ENCODE results near the gene PPP1CC. TPM values are rescaled to one million over a fixed set of nuclear protein-coding genes. Genes with fewer than 3 reads are reported as not detected.
"Not testable (repeated sequence)": the region's sequence is repeated elsewhere in the genome, so short reads cannot be mapped to it uniquely, and the experiment has no call there.

PPP1CC gene
- total RNA-seq, 1 donor from 2014 or later = 193 TPM

GRCh38 chr12:110760204-110760609 lies 17.5 kb upstream of the PPP1CC start:
- no peak for DNase-seq
- ATAC-seq = no peak
- intact Hi-C loops (cut with micrococcal nuclease) = no loop called here

GRCh38 chr12:110758922-110759321 lies 16.2 kb upstream of the PPP1CC start:
- intact Hi-C loops (cut with micrococcal nuclease) = no loop called here
- DNase-seq (no peak), ATAC-seq (no peak)

- DNase-seq = no peak
- intact Hi-C loops (cut with micrococcal nuclease) = no loop called here
- ATAC-seq = no peak
Observed at GRCh38 chr12:110756611-110757010, 13.9 kb upstream of the PPP1CC start.

GRCh38 chr12:110754101-110754793 lies 11.6 kb upstream of the PPP1CC start:
- intact Hi-C loops (cut with micrococcal nuclease) = no loop called here
- DNase-seq (no peak), ATAC-seq (peak; percentile 72)

DNA sequence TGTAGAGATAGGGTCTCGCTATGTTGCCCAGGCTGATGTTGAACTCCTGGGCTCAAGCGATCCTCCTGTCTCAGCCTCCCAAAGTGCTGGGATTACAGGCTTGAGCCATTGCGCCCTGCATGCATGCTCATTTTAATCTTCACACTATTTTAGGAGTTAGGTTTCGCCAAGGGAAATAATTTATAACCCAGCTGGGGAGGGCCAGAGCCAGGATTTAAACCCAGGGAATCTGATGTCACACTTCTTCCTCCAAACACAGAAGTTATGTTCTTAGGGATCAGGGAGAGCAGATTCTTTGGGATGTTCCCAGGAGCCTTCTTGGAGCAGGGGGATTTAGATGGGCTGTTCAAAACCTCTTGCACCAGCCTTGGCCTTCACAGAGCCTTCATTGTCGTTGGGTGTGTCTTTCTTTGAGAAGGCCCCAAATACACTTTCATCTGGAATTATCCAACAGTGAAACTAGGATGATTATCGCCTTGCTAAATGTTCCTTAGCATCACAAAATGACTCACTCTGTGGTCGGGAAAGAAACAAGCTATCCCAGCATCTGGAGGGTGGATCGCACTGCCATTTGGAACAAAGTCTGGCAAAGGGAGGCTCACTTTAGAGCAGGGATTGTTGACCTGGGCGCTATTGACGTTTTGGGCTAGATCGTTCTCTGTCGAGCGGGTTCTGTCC lies 8.2 kb upstream of the PPP1CC start:
- DNase-seq = no peak
- ATAC-seq = peak; percentile 68
- intact Hi-C loops (cut with micrococcal nuclease) = no loop called here

DNA sequence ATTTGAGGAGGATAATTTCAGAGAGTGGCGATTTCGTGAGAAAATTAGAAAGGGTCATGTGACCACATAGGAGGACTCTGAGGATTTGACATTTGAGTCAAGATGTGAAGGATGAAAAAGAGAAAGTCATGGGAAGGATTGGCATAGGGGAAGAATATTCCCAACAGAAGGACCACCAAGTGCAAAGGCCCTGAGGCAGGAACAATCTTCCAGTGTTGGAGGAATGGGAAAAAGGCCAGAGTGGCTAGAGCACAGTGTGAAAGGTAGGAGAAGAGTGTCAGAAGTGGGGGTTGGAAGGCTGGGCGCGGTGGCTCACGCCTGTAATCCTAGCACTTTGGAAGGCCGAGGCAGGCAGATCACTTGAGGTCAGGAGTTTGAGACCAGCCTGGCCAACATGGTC lies 3.9 kb upstream of the PPP1CC start:
- ATAC-seq (no peak), DNase-seq (no peak)
- intact Hi-C loops (cut with micrococcal nuclease) = no loop called here

DNA sequence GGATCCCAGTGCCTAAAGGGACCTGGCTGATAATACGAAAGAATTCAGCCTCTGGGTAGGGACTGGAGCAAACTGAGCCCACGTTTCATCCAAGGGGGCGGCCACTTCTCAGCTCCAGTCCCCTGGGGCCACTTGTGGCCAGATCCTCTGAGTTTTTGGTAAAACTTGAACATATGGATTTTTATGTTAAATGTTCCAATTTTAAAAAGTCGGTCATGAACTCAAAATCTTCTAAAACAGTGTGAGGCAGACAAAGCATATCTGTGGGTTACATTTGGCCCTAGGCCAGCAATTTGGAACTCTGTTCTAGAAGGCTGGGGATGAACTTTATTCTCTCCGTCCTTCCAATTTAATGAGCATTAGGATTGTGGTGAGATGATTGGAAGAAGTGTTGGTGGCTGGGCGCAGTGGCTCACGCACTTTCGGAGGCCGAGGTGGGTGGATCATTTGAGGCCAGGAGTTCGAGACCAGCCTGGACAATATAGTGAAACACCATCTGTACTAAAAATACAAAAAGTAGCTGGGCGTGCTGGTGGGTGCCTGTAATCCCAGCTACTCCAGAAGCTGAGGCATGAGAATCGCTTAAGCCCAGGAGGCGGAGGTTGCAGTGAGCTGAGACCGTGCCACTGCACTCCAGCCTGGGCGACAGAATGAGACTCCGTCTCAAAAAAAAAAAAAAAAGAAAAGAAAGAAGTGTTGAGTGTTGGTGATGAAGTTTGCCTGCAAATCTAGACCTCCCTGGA lies 3.0 kb upstream of the PPP1CC start:
- intact Hi-C loops (cut with micrococcal nuclease) = no loop called here
- ATAC-seq (no peak), DNase-seq (no peak)

DNA sequence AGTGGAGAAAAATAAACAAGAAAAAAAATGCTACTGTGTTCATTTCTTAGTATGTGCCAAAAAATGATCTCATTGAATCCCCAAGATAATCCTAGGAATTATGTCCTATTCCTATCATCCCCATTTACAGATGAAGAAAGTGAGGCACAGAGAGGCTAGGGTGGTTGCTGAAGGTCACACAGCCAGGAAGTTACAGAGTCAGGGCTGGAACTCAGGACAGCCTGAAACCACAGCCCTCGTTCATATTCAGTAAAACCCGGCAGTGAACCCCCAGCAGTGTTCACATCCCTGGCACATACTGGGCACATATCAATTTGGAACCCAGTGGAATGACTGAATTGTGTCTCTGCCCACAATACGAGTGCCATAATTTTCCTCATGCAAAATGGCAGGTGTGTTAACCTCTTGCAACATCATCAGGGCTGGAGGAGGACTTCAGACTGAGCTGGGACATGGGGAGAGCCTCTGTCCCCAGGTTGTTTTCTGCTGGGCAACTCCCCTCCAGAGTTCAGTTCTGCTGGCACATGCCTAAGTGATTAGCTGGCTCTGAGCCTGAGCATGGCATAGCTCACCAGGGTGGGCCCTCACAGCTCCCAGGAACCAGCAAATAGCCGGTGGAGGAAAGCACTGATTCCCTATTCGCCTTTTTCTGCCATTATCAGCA lies 2.0 kb upstream of the PPP1CC start:
- intact Hi-C loops (cut with micrococcal nuclease) = no loop called here

GRCh38 chr12:110744151-110744571 lies 1.5 kb upstream of the PPP1CC start:
- DNase-seq = no peak
- intact Hi-C loops (cut with micrococcal nuclease) = no loop called here
- peak; percentile 1 for ATAC-seq

More for the DNA sequence above, 2.0 kb upstream of the PPP1CC start:
- DNase-seq (no peak), ATAC-seq (no peak)

GRCh38 chr12:110743571-110744093 lies 941 bp upstream of the PPP1CC start:
- DNase-seq (peak; percentile 54), ATAC-seq (peak; percentile 9)
- intact Hi-C loops (cut with micrococcal nuclease) = no loop called here

DNA sequence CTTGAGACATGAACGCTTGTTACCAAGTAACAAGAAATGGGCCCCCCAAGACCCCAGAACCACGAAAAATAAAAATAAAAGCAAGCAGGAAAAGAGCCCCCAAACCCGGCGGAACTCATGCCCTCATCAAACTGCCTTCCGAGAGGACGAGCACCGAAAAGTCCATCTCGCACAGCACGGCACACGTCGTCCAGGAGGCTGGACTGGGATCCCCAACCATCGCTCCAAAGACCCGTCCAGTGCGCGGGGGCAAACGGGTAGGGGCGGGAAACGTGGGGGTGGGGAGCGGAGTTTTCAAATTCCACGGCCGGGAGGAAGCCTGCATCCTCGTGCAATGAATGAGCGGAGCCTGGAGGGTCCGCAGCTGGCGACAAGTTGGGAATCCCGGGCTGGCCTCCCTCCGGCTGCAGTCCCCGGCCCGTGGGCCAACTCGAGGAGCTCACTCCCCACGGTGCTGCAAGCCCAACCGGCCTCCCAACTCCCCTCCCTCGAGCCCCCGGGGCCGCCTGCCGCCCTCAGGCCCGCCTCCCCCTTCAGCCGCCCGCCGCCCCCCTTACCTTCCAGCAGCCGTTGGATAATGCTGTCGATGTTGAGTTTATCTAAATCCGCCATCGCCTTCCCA lies 484 bp downstream of the PPP1CC start:
- ATAC-seq (peak; percentile 41), DNase-seq (no peak)
- intact Hi-C loops (cut with micrococcal nuclease) = no loop called here

GRCh38 chr12:110741341-110742095 lies 1.2 kb downstream of the PPP1CC start:
- intact Hi-C loops (cut with micrococcal nuclease) = no loop called here
- ATAC-seq (peak; percentile 24), DNase-seq (no peak)

- intact Hi-C loops (cut with micrococcal nuclease) = no loop called here
- DNase-seq = no peak
- ATAC-seq = no peak
Observed at GRCh38 chr12:110739894-110740293, 2.8 kb downstream of the PPP1CC start.

DNA sequence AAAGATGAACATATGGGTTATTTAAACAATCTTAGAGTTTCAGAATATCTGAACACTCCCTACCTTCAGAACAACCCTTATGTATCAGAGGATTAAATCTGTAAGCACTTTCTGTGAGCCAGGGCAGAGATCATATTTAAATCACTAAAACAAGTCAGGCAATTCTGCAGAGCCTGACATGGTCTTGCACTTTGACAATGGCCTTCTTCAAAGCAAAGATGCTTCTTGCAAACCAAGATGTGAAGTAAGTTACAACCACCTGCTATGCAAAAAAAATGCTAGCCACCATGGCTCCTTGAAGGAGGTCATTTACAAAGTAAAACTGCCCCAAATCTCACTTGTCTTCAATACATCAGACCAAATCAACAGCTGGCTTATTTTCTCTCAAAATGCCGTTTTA lies 3.2 kb downstream of the PPP1CC start:
- no peak for ATAC-seq
- no peak for DNase-seq
- intact Hi-C loops (cut with micrococcal nuclease) = no loop called here

- intact Hi-C loops (cut with micrococcal nuclease) = no loop called here
- ATAC-seq (no peak), DNase-seq (no peak)
Observed at GRCh38 chr12:110737532-110737931, 5.2 kb downstream of the PPP1CC start.

DNA sequence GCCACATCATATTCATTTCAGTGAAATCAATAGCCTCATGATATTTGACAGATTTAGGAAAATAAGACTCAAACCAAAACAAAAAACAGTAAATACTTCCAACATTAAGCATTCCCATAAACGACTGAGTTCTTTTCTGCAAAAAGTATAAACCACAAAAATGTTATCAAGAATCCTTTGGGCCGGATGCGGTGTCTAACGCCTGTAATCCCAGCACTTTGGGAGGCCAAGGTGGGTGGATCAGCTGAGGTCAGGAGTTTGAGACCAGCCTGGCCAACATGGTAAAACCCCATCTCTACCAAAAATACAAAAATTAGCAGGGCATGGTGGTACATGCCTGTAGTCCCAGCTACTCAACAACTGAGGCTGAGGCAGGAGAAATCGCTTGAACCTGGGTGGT lies 5.7 kb downstream of the PPP1CC start:
- DNase-seq; intact Hi-C loops (cut with micrococcal nuclease); ATAC-seq: not testable (repeated sequence)

DNA sequence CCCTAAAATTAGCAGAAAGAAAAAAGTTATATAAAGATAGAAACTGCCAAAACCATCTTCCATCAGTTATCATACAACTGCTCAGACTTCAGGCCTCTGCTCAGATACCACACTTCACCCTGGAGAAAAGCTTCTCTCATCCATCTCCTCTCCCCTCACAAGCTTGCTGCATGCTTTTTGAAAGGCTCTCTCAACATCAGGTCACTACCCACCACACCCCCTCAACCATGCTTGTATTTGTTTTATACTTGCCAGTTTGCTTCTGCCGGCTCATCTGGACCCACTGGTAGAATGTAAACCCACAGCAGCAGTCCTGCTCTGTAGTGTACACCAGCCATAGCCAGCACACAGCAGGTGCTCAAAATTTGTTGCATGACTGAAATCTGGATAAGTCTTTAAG lies 8.8 kb downstream of the PPP1CC start:
- intact Hi-C loops (cut with micrococcal nuclease) = no loop called here
- ATAC-seq = no peak
- DNase-seq = no peak

- DNase-seq = no peak
- ATAC-seq = peak; percentile 18
- intact Hi-C loops (cut with micrococcal nuclease) = no loop called here
Observed at GRCh38 chr12:110733089-110733715, 9.5 kb downstream of the PPP1CC start.

Data from left ventricle myocardium superior (tissue), 1 donor.